ENCODE data around the gene TOR2A. TPM values are rescaled to one million over a fixed set of nuclear protein-coding genes. Genes with fewer than 3 reads are reported as not detected.
"Not testable (repeated sequence)": the region's sequence is repeated elsewhere in the genome, so short reads cannot be mapped to it uniquely, and the experiment has no call there.

TOR2A gene
- total RNA-seq, 1 experiment from 2014 or later, result 19.3 TPM

- Histone ChIP-seq H3K27me3 (ENCODE audit: control insufficient read depth, insufficient read depth, low read length) (peaks cover 20% of the 10 kb centered on the region), H3K36me3 (replicated peaks; ENCODE audit: control insufficient read depth, insufficient read depth, low read length) (no peaks in the 10 kb centered on the region), H3K4me3 (ENCODE audit: insufficient read depth, low read depth, low read length) (no peak overlapping the region)
- DNase-seq, result no peak
Measured at GRCh38 chr9:127758843-127759242, 23.7 kb upstream of the TOR2A start.

- H3K27me3 ChIP-seq (ENCODE audit: control insufficient read depth, insufficient read depth, low read length), result peaks cover 36% of the 10 kb centered on the region
- H3K36me3 ChIP-seq (replicated peaks; ENCODE audit: control insufficient read depth, insufficient read depth, low read length); DNase-seq; H3K4me3 ChIP-seq (ENCODE audit: insufficient read depth, low read depth, low read length): not testable (repeated sequence)
Measured at GRCh38 chr9:127756776-127757175, 21.7 kb upstream of the TOR2A start.

- H3K4me3 ChIP-seq (ENCODE audit: insufficient read depth, low read depth, low read length), result no peak overlapping the region
- H3K36me3 ChIP-seq (replicated peaks; ENCODE audit: control insufficient read depth, insufficient read depth, low read length), result no peaks in the 10 kb centered on the region
- no peak for DNase-seq
- peaks cover 38% of the 10 kb centered on the region for H3K27me3 ChIP-seq (ENCODE audit: control insufficient read depth, insufficient read depth, low read length)
Measured at GRCh38 chr9:127756233-127756632, 21.1 kb upstream of the TOR2A start.

GRCh38 chr9:127755061-127756060 lies 20.3 kb upstream of the TOR2A start:
- DNase-seq, result peak; percentile 99
- Histone ChIP-seq H3K4me3 (ENCODE audit: insufficient read depth, low read depth, low read length) (peak overlapping the region; percentile 58), H3K27me3 (ENCODE audit: control insufficient read depth, insufficient read depth, low read length) (peaks cover 38% of the 10 kb centered on the region), H3K36me3 (replicated peaks; ENCODE audit: control insufficient read depth, insufficient read depth, low read length) (no peaks in the 10 kb centered on the region)

GRCh38 chr9:127754099-127755060 lies 19.3 kb upstream of the TOR2A start:
- Histone ChIP-seq H3K27me3 (ENCODE audit: control insufficient read depth, insufficient read depth, low read length) (peaks cover 38% of the 10 kb centered on the region), H3K4me3 (ENCODE audit: insufficient read depth, low read depth, low read length) (peak overlapping the region; percentile 58)
- DNase-seq, result peak; percentile 98

GRCh38 chr9:127753622-127754021 lies 18.5 kb upstream of the TOR2A start:
- no peak for DNase-seq
- Histone ChIP-seq H3K36me3 (replicated peaks; ENCODE audit: control insufficient read depth, insufficient read depth, low read length) (peaks cover 5% of the 10 kb centered on the region), H3K27me3 (ENCODE audit: control insufficient read depth, insufficient read depth, low read length) (peaks cover 40% of the 10 kb centered on the region), H3K4me3 (ENCODE audit: insufficient read depth, low read depth, low read length) (no peak overlapping the region; the same call in 1 of the 2 replicates)

More at GRCh38 chr9:127754099-127755060, 19.3 kb upstream of the TOR2A start:
- H3K36me3 ChIP-seq (replicated peaks; ENCODE audit: control insufficient read depth, insufficient read depth, low read length), result peaks cover under 1% of the 10 kb centered on the region

GRCh38 chr9:127753148-127753547 lies 18.1 kb upstream of the TOR2A start:
- peaks cover 5% of the 10 kb centered on the region for H3K36me3 ChIP-seq (replicated peaks; ENCODE audit: control insufficient read depth, insufficient read depth, low read length)
- H3K27me3 ChIP-seq (ENCODE audit: control insufficient read depth, insufficient read depth, low read length), result peaks cover 40% of the 10 kb centered on the region
- H3K4me3 ChIP-seq (ENCODE audit: insufficient read depth, low read depth, low read length), result no peak overlapping the region
- DNase-seq, result peak; percentile 20

- H3K36me3 ChIP-seq (replicated peaks; ENCODE audit: control insufficient read depth, insufficient read depth, low read length), result peaks cover 5% of the 10 kb centered on the region
- peak; percentile 85 for DNase-seq
- no peak overlapping the region for H3K4me3 ChIP-seq (ENCODE audit: insufficient read depth, low read depth, low read length)
- H3K27me3 ChIP-seq (ENCODE audit: control insufficient read depth, insufficient read depth, low read length), result peaks cover 40% of the 10 kb centered on the region
Measured at GRCh38 chr9:127751269-127752054, 16.4 kb upstream of the TOR2A start.

GRCh38 chr9:127749090-127749787 lies 14.1 kb upstream of the TOR2A start:
- H3K4me3 ChIP-seq (ENCODE audit: insufficient read depth, low read depth, low read length), result no peak overlapping the region
- no peak for DNase-seq
- H3K36me3 ChIP-seq (replicated peaks; ENCODE audit: control insufficient read depth, insufficient read depth, low read length), result peaks cover 5% of the 10 kb centered on the region
- H3K27me3 ChIP-seq (ENCODE audit: control insufficient read depth, insufficient read depth, low read length), result peaks cover 24% of the 10 kb centered on the region

- peaks cover 5% of the 10 kb centered on the region for H3K36me3 ChIP-seq (replicated peaks; ENCODE audit: control insufficient read depth, insufficient read depth, low read length)
- peak; percentile 72 for DNase-seq
- peaks cover 5% of the 10 kb centered on the region; the same call in 1 of the 2 replicates for H3K27me3 ChIP-seq (ENCODE audit: control insufficient read depth, insufficient read depth, low read length)
- H3K4me3 ChIP-seq (ENCODE audit: insufficient read depth, low read depth, low read length), result no peak overlapping the region
Measured at GRCh38 chr9:127746959-127747569, 12.0 kb upstream of the TOR2A start.

GRCh38 chr9:127744398-127745110 lies 9.5 kb upstream of the TOR2A start:
- Histone ChIP-seq H3K36me3 (replicated peaks; ENCODE audit: control insufficient read depth, insufficient read depth, low read length) (peaks cover 5% of the 10 kb centered on the region), H3K4me3 (ENCODE audit: insufficient read depth, low read depth, low read length) (no peak overlapping the region), H3K27me3 (ENCODE audit: control insufficient read depth, insufficient read depth, low read length) (peaks cover 8% of the 10 kb centered on the region; the same call in 1 of the 2 replicates)
- no peak for DNase-seq

GRCh38 chr9:127742435-127743088 lies 7.5 kb upstream of the TOR2A start:
- no peaks in the 10 kb centered on the region for H3K36me3 ChIP-seq (replicated peaks; ENCODE audit: control insufficient read depth, insufficient read depth, low read length)

More at GRCh38 chr9:127742435-127743088, 7.5 kb upstream of the TOR2A start:
- Histone ChIP-seq H3K4me3 (ENCODE audit: insufficient read depth, low read depth, low read length) (peak overlapping the region; percentile 44), H3K27me3 (ENCODE audit: control insufficient read depth, insufficient read depth, low read length) (peaks cover 6% of the 10 kb centered on the region; the same call in 1 of the 2 replicates)
- peak; percentile 99 for DNase-seq
